H9 (cell line): Measurements from ENCODE around the gene ZNF513. TPM values are rescaled to one million over a fixed set of nuclear protein-coding genes. Genes with fewer than 3 reads are reported as not detected.

Experiments used
- DNase-seq: peaks from one replicate; pipeline ENCODE4 v3.0.0-alpha.2; 2017
- H2AFZ ChIP-seq: one replicate; pipeline ENCODE4 v1.6.1; 2013; ENCODE audit warnings: mild to moderate bottlenecking, low read length, control low read depth, moderate library complexity
- H2AK5ac ChIP-seq: 2 replicates; pipeline ENCODE4 v1.6.1; 2013; ENCODE audit warnings: low read length, control low read depth, mixed read lengths; ENCODE audit not compliant: insufficient read length
- H2BK120ac ChIP-seq: one replicate; pipeline ENCODE4 v1.6.1; 2013; ENCODE audit warnings: low read depth, mild to moderate bottlenecking, low read length, control low read depth, inconsistent platforms; ENCODE audit not compliant: poor library complexity, severe bottlenecking
- H2BK12ac ChIP-seq: 2 replicates; pipeline ENCODE4 v1.6.1; 2013; ENCODE audit warnings: low read length, control low read depth, mixed read lengths, low read depth; ENCODE audit not compliant: insufficient read length
- H2BK15ac ChIP-seq: 2 replicates; pipeline ENCODE4 v1.6.1; 2013; ENCODE audit warnings: low read depth, low read length, control low read depth
- H2BK20ac ChIP-seq: one replicate; pipeline ENCODE4 v1.6.1; 2013; ENCODE audit warnings: low read depth, mild to moderate bottlenecking, low read length, control low read depth, inconsistent platforms; ENCODE audit not compliant: poor library complexity, severe bottlenecking
- H2BK5ac ChIP-seq: 2 replicates; pipeline ENCODE4 v1.6.1; 2013; ENCODE audit warnings: low read length, control low read depth, mixed read lengths; ENCODE audit not compliant: insufficient read length
- H3K14ac ChIP-seq: 2 replicates; pipeline ENCODE4 v1.6.1; 2013; ENCODE audit warnings: low read length, control low read depth; ENCODE audit not compliant: insufficient read depth
- H3K18ac ChIP-seq: 2 replicates; pipeline ENCODE4 v1.6.1; 2013; ENCODE audit warnings: low read depth, mild to moderate bottlenecking, mixed read lengths, low read length, control low read depth; ENCODE audit not compliant: insufficient read length
- H3K23ac ChIP-seq: 2 replicates; pipeline ENCODE4 v1.6.1; 2013; ENCODE audit warnings: low read length, control low read depth, mixed read lengths, low read depth; ENCODE audit not compliant: insufficient read length
- H3K23me2 ChIP-seq: 2 replicates; pipeline ENCODE4 v1.6.1; 2013; ENCODE audit warnings: low read depth, mild to moderate bottlenecking, mixed read lengths, low read length, control low read depth; ENCODE audit not compliant: insufficient read length, poor library complexity, severe bottlenecking
- H3K27ac ChIP-seq: 2 replicates; pipeline ENCODE4 v1.5.1; 2013; ENCODE audit warnings: low read length, control low read depth, mixed read lengths, low read depth; ENCODE audit not compliant: insufficient read length
- H3K27me3 ChIP-seq: 2 replicates; pipeline ENCODE4 v1.6.1; 2013; ENCODE audit warnings: low read length, control low read depth, inconsistent platforms; ENCODE audit not compliant: insufficient read depth
- H3K4ac ChIP-seq: 2 replicates; pipeline ENCODE4 v1.6.1; 2013; ENCODE audit warnings: low read depth, mild to moderate bottlenecking, control low read depth, inconsistent platforms, low read length, moderate library complexity
- H3K4me1 ChIP-seq: 2 replicates; pipeline ENCODE4 v1.6.1; 2013; ENCODE audit warnings: low read length, control low read depth, inconsistent platforms; ENCODE audit not compliant: insufficient read depth
- H3K4me2 ChIP-seq: 2 replicates; pipeline ENCODE4 v1.6.1; 2013; ENCODE audit warnings: low read length, control low read depth, mixed read lengths; ENCODE audit not compliant: insufficient read length, insufficient read depth
- H3K56ac ChIP-seq: 2 replicates; pipeline ENCODE4 v1.6.1; 2013; ENCODE audit warnings: low read depth, mild to moderate bottlenecking, mixed read lengths, low read length, control low read depth; ENCODE audit not compliant: insufficient read length
- H3K79me1 ChIP-seq: 2 replicates; pipeline ENCODE4 v1.6.1; 2013; ENCODE audit warnings: low read depth, mild to moderate bottlenecking, moderate library complexity, low read length, control low read depth, inconsistent platforms; ENCODE audit not compliant: insufficient read depth, poor library complexity, severe bottlenecking
- H3K79me2 ChIP-seq: 2 replicates; pipeline ENCODE4 v1.6.1; 2013; ENCODE audit warnings: low read length, control low read depth, inconsistent platforms; ENCODE audit not compliant: insufficient read depth
- H3K9ac ChIP-seq: 2 replicates; pipeline ENCODE4 v1.6.1; 2013; ENCODE audit warnings: low read length, control low read depth, mixed read lengths; ENCODE audit not compliant: insufficient read length; ENCODE audit errors: extremely low read depth
- H3K9me3 ChIP-seq: one replicate; pipeline ENCODE4 v1.6.1; 2013; ENCODE audit warnings: low read depth, low read length, inconsistent platforms; ENCODE audit not compliant: control insufficient read depth
- H3T11ph ChIP-seq: one replicate; pipeline ENCODE4 v1.6.1; 2013; ENCODE audit warnings: mild to moderate bottlenecking, low read length, control low read depth, inconsistent platforms
- H4K20me1 ChIP-seq: one replicate; pipeline ENCODE4 v1.6.1; 2013; ENCODE audit not compliant: control insufficient read depth, insufficient read length, insufficient read depth
- H4K5ac ChIP-seq: 2 replicates; pipeline ENCODE4 v1.6.1; 2013; ENCODE audit warnings: low read depth, mild to moderate bottlenecking, mixed read lengths, low read length, control low read depth; ENCODE audit not compliant: insufficient read length
- H4K8ac ChIP-seq: replicated peaks from 2 replicates; pipeline ENCODE4 v1.6.1; 2013; ENCODE audit warnings: low read length, control low read depth, mixed read lengths, low read depth; ENCODE audit not compliant: insufficient read length
- H4K91ac ChIP-seq: 2 replicates; pipeline ENCODE4 v1.6.1; 2013; ENCODE audit warnings: low read depth, mild to moderate bottlenecking, moderate library complexity, mixed read lengths, low read length, control low read depth; ENCODE audit not compliant: insufficient read length
- H3K27ac Mint-ChIP-seq, 3 experiments: 2 replicates in 2 of 3; 3 replicates in 1 of 3; pipeline ENCODE4 v1.8.0; 2020 to 2021; ENCODE audit warnings: mixed read lengths in 3 of 3, mild to moderate bottlenecking in 1 of 3, moderate library complexity in 1 of 3
- H3K27me3 Mint-ChIP-seq: 2 replicates; pipeline ENCODE4 v1.8.0; 2021; ENCODE audit warnings: low read depth, mild to moderate bottlenecking, moderate library complexity, mixed read lengths
- H3K36me3 Mint-ChIP-seq, 3 experiments: 2 replicates in 2 of 3; 3 replicates in 1 of 3; pipeline ENCODE4 v1.8.0; 2020 to 2021; ENCODE audit warnings: low read depth in 3 of 3, mixed read lengths in 3 of 3; ENCODE audit not compliant: insufficient read depth in 1 of 3
- H3K4me1 Mint-ChIP-seq, 2 experiments: 2 replicates each; pipeline ENCODE4 v1.8.0; 2020; ENCODE audit warnings: mixed read lengths in 2 of 2
- H3K4me3 Mint-ChIP-seq, 2 experiments: 2 replicates in 1 of 2; 3 replicates in 1 of 2; pipeline ENCODE4 v1.8.0; 2020 to 2021; ENCODE audit warnings: mild to moderate bottlenecking in 2 of 2, mixed read lengths in 2 of 2, moderate library complexity in 1 of 2
- H3K9me3 Mint-ChIP-seq, 2 experiments: 2 replicates in 1 of 2; 3 replicates in 1 of 2; pipeline ENCODE4 v1.8.0; 2020; ENCODE audit warnings: mild to moderate bottlenecking in 2 of 2, mixed read lengths in 2 of 2, moderate library complexity in 1 of 2
- WGBS: extraction: QIAGEN DNeasy Blood & Tissue Kit; methylation state at CpG from one replicate; pipeline ENCODE4 v1.1.7; 2013; ENCODE audit warnings: missing lambda C conversion rate, low lambda C conversion rate, mixed read lengths; ENCODE audit not compliant: insufficient read length; ENCODE audit errors: extremely low coverage; 5-methylcytosine and 5-hydroxymethylcytosine counted together
- total RNA-seq: library from RNA; stranded (reverse); gene quantifications from 2 replicates; pipeline ENCODE4 v1.2.1, GENCODE V29; 2021
- TF ChIP-seq, protein P1 (sequence below): fragments of 200-600 bp; sonication (generic); conservative IDR thresholded peaks from 3 replicates; pipeline ENCODE4 v1.8.0; 2021; ENCODE audit warnings: antibody characterized with exemption, mild to moderate bottlenecking

The ZNF513 gene
- total RNA-seq, 1 experiment from 2014 or later: 26.5 TPM

DNA sequence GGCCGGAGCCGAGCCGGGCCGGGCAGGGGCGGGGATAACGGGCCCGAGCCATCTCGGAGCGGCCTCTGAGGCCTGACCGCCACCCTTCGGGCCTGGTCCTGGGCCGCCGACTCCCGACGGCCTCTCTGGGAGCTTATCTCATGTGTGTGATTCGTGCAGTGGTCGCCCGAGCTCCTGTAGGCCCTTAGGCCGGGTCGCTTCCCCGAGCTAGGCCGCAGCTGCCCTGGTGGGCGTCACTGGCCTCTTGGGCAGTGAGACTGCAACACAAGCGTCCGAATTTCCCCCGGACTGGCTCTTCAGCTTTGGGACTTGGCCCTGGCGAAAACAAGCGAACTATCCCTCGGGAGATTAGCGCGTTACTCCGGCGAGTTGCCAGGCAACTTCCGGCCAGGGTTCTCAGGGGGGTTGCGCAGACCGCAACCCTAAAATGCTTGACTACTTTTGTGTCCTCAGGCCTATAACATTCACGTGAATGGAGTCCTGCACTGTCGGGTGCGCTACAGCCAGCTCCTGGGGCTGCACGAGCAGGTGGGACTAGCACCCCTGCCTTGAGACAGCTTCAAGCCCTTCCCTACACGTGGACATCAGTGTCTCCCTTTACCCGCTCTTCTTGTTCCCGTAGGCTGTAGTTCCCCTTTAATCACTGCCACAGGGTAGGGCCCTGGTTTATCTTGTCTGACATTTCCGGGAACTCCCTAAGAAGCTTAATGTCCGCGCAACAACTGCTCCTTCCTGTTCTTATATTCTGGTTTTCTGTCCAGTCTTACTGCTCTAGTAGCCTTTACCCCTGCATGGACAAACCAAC, 9.5 kb downstream of the ZNF513 start:
- Histone ChIP-seq H2AFZ (no peak overlapping the region), H3K79me2 (peaks cover 5% of the 10 kb centered on the region; the same call in 1 of the 2 replicates), H3T11ph (no peak overlapping the region), H3K4me2 (peak overlapping the region; percentile 98), H3K9me3 (no peaks in the 10 kb centered on the region), H2AK5ac (no peak overlapping the region), H2BK120ac (no peak overlapping the region), H2BK15ac (no peak overlapping the region), H4K8ac (no peak overlapping the region), H2BK5ac (no peak overlapping the region), H4K20me1 (no peaks in the 10 kb centered on the region), H3K23ac (no peak overlapping the region), H3K56ac (no peak overlapping the region), H3K23me2 (peaks cover 12% of the 10 kb centered on the region), H3K4ac (no peak overlapping the region), H3K18ac (no peak overlapping the region), H3K27me3 (no peaks in the 10 kb centered on the region), H3K9ac (peak overlapping the region; percentile 76), H2BK12ac (no peak overlapping the region), H3K14ac (peak overlapping the region; percentile 50; the same call in 1 of the 2 replicates), H4K91ac (no peak overlapping the region), H2BK20ac (no peak overlapping the region), H3K27ac (no peak overlapping the region), H4K5ac (no peak overlapping the region), H3K79me1 (peaks cover 3% of the 10 kb centered on the region), H3K4me1 (peaks cover 3% of the 10 kb centered on the region; the same call in 1 of the 2 replicates)
- no CpG with 5 or more reads among the region's 46 CpGs for WGBS
- Mint-ChIP-seq H3K36me3 (peaks cover 51 to 68% (median 67%) of the 10 kb centered on the region in 3 experiments; a peak in 6 of 7 replicates), H3K4me3 (peak overlapping the region; percentile 98 to 99), H3K27ac (peak overlapping the region; percentile 60 to 99 (median 98); a peak in 6 of 7 replicates), H3K27me3 (no peaks in the 10 kb centered on the region), H3K4me1 (peaks cover 13 to 22% of the 10 kb centered on the region in 2 experiments), H3K9me3 (peaks cover 0 to 3% of the 10 kb centered on the region in 2 experiments; a peak in 1 of 5 replicates)
- TF ChIP-seq, protein P1, sequence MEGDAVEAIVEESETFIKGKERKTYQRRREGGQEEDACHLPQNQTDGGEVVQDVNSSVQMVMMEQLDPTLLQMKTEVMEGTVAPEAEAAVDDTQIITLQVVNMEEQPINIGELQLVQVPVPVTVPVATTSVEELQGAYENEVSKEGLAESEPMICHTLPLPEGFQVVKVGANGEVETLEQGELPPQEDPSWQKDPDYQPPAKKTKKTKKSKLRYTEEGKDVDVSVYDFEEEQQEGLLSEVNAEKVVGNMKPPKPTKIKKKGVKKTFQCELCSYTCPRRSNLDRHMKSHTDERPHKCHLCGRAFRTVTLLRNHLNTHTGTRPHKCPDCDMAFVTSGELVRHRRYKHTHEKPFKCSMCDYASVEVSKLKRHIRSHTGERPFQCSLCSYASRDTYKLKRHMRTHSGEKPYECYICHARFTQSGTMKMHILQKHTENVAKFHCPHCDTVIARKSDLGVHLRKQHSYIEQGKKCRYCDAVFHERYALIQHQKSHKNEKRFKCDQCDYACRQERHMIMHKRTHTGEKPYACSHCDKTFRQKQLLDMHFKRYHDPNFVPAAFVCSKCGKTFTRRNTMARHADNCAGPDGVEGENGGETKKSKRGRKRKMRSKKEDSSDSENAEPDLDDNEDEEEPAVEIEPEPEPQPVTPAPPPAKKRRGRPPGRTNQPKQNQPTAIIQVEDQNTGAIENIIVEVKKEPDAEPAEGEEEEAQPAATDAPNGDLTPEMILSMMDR: no peak
- no peak for DNase-seq
